Fibroblast of mammary gland (primary cell): ENCODE data around the gene KCNE1.

Experiments used
- DNase-seq: peaks from one replicate; pipeline ENCODE4 v3.0.0-alpha.2; 2010; ENCODE audit warnings: low read depth
- H3K4me3 ChIP-seq: 2 replicates; pipeline ENCODE4 v1.5.1; 2011; ENCODE audit warnings: low read depth, mild to moderate bottlenecking, low read length, moderate library complexity; ENCODE audit not compliant: control insufficient read depth
- CTCF ChIP-seq: conservative IDR thresholded peaks from 2 replicates; pipeline ENCODE4 v1.5.1; 2011; ENCODE audit warnings: low read depth, low read length, inconsistent platforms; ENCODE audit not compliant: control insufficient read depth, insufficient read depth

The KCNE1 gene

GRCh38 chr21:34554227-34554626 is 42.2 kb upstream of the KCNE1 start:
- H3K4me3 ChIP-seq = no peak overlapping the region
- TF ChIP-seq CTCF = no peak
- DNase-seq = no peak

- TF ChIP-seq CTCF = no peak
- H3K4me3 ChIP-seq = peak overlapping the region; percentile 33
- peak; percentile 86 for DNase-seq
Observed at GRCh38 chr21:34553151-34553952, 41.3 kb upstream of the KCNE1 start.

- TF ChIP-seq CTCF = no peak
- peak; percentile 51 for DNase-seq
- H3K4me3 ChIP-seq = peak overlapping the region; percentile 33
Observed at GRCh38 chr21:34552360-34553098, 40.5 kb upstream of the KCNE1 start.

GRCh38 chr21:34550182-34550799 is 38.3 kb upstream of the KCNE1 start:
- TF ChIP-seq CTCF = no peak
- DNase-seq = no peak
- no peak overlapping the region for H3K4me3 ChIP-seq

GRCh38 chr21:34548781-34549376 is 36.9 kb upstream of the KCNE1 start:
- H3K4me3 ChIP-seq = no peak overlapping the region
- no peak for DNase-seq

More at GRCh38 chr21:34548781-34549376, 36.9 kb upstream of the KCNE1 start:
- TF ChIP-seq CTCF = no peak
